Stimulated activated CD4-positive, alpha-beta T cell treated with anti-CD3 and anti-CD28 coated beads, Interleukin-15, amount 100 ng/mL, for 24 hours (primary cell): Measurements from ENCODE around the gene CCNH.

Experiments used
- DNase-seq: peaks from one replicate; pipeline ENCODE4 v3.0.0-alpha.2; 2020

CCNH gene

DNA sequence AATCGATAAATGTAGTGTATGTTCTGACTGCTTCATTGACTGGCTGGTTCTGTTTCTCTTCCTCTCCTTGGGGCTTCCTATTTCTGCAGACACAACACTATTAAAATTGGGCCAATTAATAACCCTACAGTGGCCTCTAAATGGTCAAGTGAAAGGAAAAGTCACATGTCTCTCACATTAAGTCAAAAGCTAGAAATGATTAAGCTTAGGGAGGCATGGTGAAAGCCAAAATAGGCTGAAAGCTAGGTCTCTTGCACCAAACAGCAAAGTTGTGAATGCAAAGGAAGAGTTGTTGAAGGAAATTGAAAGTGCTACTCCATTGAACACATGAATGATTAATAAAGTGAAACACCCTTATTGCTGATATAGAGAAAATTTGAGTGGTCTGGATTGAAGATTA lies 58.2 kb downstream of the CCNH start:
- DNase-seq, result no peak

GRCh38 chr5:87347841-87348240 lies 64.9 kb downstream of the CCNH start:
- no peak for DNase-seq

DNA sequence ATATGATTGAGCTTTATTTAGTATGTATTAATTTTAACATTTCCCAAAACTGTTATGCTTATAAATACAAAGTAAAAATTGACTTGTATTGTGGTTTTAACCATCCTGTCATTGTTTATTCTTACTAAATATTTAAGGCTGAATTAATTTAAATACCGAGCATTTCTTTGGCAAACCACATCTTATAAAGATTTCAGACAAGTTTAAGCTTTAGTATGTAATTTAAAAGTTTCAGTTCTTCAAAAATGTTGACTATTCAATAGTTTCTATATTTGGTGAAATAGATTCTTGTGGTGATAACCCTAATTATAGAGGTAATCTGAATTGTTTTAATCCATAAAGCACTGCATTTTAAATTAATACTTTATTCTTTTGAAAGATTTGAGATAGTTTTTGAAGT lies 65.5 kb downstream of the CCNH start:
- DNase-seq, result no peak
